Measurements from ENCODE around the gene REC114. TPM values are rescaled to one million over a fixed set of nuclear protein-coding genes. Genes with fewer than 3 reads are reported as not detected.
"Not testable (repeated sequence)": the region's sequence is repeated elsewhere in the genome, so short reads cannot be mapped to it uniquely, and the experiment has no call there.

REC114 gene
- total RNA-seq, 1 donor from 2014 or later: not detected

DNA sequence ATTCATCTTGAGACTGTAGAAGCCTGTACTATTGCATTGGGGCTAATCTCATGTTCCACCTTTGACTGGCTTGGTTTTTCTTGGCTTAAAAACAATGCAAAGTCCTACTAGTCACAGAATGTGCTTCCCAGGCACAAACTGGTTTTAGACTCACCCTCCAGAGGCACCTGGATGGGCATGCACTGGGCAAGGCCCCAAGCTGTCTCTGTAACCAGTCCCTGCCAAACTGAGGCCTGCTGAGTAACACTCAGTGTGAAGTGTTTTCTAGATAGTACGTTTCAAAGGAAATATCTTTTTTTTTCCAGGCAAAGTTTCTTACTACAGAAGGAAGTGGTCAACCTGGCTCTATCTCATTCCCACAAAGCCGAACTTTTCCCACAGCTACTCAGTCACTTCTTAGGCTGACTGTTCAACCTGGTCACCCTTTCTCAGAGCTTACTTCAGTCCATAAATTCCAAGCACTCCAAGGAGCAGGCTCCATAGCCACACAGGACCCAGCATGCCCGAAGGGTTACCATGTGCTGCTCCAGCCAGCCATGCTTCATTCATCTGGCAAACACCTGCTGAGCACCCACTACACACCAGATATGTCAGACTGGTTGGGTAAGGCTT is 132.8 kb downstream of the REC114 start:
- DNase-seq (ENCODE audit: low read depth in 2 of 2): peak in 1 of 2 donors; percentile 54

DNA sequence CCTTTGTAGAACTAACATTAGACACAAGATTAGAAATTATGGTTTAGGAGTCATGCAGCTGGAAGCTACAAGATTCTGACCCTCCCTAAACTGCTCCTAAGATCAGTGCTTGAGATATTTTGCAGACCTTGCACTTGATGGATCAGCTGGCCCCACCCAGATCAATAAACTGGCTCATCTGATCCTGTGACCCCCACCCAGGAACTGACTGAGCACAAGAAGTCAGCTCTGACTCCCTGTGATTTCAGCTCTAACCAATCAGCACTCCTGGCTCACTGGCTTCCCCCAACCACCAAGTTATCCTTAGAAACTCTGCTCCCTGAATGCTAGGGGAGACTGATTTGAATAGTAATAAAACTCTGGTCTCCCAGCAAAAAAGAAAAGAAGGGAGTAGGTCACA is 134.6 kb downstream of the REC114 start:
- DNase-seq (ENCODE audit: low read depth in 2 of 2): not testable (repeated sequence)

GRCh38 chr15:73578026-73578425 is 135.1 kb downstream of the REC114 start:
- no peak for DNase-seq (ENCODE audit: low read depth in 2 of 2)

GRCh38 chr15:73582851-73583379 is 140.0 kb downstream of the REC114 start:
- DNase-seq (ENCODE audit: low read depth in 2 of 2): no peak

DNA sequence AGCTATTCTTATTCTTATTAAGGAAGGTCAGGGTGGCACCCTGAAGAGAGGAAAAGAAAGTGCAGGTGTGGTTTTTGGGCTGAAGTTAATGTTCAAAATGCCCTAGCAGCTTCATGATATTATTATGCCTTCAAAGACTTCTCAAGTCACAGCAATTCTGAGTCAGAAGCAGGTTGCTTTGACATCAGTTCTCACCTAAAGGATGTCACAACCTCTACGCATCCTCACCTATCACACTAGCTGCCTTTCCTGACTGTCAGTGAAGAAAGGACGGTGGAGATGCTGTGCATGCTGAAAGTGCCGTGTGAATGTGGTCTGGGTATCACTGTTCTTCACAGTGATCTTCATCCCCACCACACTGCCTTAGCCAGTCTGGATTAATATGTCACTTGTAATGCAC is 140.6 kb downstream of the REC114 start:
- DNase-seq (ENCODE audit: low read depth in 2 of 2): no peak

GRCh38 chr15:73584699-73585420 is 141.9 kb downstream of the REC114 start:
- no peak for DNase-seq (ENCODE audit: low read depth in 2 of 2)

GRCh38 chr15:73585871-73586654 is 143.1 kb downstream of the REC114 start:
- no peak for DNase-seq (ENCODE audit: low read depth in 2 of 2)

GRCh38 chr15:73589766-73590165 is 146.8 kb downstream of the REC114 start:
- DNase-seq (ENCODE audit: low read depth in 2 of 2): no peak

DNA sequence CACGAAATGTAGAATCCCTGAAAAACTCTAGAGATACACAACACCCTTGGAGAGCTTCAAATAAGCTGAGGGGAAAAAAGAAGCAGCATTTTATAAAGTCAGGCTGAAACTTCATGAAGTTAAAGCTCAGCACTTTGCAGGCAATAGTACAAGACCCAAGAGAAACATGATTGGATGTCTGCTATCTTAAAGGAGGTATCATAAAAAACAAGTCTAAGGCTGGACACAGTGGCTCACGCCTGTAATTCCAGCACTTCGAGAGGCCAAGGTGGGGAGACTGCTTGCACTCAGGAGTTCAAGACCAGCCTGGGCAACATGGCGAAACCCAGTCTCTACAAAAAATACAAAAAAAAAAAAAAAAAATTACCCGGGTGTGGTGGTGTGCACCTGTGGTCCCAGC is 147.3 kb downstream of the REC114 start:
- DNase-seq (ENCODE audit: low read depth in 2 of 2): no peak

GRCh38 chr15:73593304-73594074 is 150.5 kb downstream of the REC114 start:
- DNase-seq (ENCODE audit: low read depth in 2 of 2): peak; percentile 24 to 52

- no peak for DNase-seq (ENCODE audit: low read depth in 2 of 2)
Measured at GRCh38 chr15:73594109-73594508, 151.1 kb downstream of the REC114 start.

DNA sequence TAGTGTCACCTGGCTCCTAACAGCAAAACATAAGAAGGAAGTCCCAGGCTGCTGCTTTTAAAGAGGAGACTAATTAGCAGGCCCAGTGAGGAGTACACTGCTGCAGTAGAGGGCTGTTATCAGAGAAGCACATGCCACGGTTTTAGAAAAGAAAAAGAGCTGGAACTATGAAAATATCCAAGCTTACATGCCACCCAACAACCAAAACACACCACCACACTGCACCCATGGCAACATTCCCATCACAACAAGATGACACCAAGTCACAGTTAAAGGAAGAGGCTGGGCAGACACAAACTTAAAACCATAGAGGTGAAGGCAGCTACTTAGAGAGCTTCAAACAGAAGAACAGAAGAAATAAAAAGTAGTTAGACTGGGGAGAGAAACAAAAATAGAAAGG is 153.2 kb downstream of the REC114 start:
- DNase-seq (ENCODE audit: low read depth in 2 of 2): peak; percentile 31 to 34

DNA sequence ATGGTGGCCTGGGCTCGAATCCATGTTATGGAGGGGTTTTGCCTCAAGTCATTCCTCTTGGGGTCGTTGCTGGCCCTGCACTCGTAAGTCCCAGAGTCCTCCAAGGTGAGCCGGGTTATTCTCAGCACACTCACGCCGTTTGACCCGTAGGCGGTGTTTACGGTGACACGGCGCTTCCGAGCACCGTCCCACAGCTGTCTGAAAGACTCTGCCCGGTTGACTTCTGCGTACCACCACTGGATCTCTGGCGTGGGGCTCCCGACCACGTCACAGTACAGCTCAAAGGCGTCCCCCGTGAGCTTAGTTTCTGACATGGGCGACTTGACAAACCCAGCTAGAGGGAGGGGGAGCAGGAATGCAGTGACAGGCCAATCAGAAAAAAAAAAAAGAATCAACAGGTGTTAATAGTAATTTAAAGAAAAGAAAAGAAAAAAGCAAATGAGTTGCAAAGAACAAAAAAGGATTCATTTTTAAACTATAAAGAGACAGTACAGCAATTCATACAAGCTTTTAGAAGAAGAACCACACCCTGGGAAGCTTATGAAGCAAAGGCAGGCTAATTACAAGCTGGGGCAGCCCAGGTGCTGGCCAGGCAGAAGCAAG is 154.2 kb downstream of the REC114 start:
- DNase-seq (ENCODE audit: low read depth in 2 of 2): no peak

DNA sequence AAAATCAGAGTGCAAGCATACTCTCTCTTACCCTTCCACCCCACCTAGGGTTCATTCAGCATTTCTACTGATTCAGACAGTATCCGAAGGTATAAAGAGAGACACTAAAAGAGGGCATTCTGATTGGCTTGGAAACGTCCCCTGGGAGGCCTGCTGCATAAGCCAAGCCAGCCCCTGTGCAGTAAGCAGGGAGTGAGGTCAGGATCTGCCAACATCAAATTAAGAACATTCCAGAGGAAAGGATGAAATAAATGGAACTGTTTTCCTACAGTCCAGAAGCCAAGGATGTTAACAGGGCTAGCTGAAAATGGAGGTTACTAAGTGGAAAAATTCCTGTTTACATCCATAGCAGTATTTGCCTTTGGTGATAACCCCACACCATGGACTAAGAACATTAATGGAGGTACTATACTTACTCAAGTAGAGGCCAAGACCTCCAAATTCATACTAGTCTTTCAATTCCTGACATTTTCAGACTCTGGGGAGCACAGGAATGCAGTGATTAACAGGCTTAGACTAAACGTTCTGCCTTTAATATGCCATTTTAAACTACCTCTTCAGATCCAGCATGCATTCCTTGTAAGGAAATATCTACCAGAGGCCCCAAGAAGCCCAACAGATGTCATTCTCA is 155.7 kb downstream of the REC114 start:
- DNase-seq (ENCODE audit: low read depth in 2 of 2): peak in 1 of 2 donors; percentile 3

GRCh38 chr15:73599934-73600333 is 157.0 kb downstream of the REC114 start:
- peak in 1 of 2 donors; percentile 33 for DNase-seq (ENCODE audit: low read depth in 2 of 2)

DNA sequence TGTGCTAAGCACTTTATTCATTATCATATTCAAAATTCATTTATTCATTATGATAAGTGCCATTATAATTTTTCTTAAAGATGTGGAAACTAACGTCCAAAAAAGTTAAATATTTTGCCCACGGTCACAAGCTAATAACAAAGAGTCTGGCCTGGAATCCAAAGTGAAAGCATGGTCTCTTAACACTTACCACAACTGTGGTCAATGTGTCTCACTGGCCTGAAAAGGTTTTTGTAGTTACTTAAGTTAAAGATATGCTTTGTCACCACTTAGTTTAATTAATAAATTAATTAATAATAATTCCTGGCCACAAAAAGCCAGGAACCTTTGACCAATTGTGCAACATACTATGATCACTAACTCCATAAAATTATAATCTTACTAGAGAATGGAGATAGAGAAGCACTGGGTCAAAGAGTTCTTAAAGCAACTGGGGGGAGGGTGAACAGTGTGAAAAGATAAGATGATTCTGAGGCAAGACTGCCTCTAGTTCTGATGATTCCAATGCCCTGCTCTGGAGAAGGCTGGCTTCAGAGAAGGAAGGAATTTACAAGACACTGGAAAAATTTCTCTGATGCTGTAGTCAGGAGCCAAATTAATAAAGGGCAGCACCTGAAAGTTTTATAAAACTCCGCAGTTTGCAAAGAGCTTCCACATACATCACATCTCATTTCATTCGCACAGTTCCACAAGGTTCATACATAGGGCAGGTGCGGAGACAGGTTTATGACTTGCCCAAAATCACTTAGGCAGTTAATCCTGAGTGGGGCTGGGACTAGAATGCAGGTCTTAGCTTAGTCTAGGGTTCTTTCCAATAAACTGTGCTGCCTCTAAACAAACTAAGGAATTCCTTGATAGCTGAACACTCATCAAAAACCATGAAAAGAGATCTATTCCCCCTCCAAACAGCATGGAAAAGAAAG is 157.7 kb downstream of the REC114 start:
- DNase-seq (ENCODE audit: low read depth in 2 of 2): no peak

- DNase-seq (ENCODE audit: low read depth in 2 of 2): peak; percentile 37 to 49
Measured at GRCh38 chr15:73601451-73602445, 158.8 kb downstream of the REC114 start.

GRCh38 chr15:73602446-73602843 is 159.5 kb downstream of the REC114 start:
- DNase-seq (ENCODE audit: low read depth in 2 of 2): peak; percentile 43 to 77

Data from lung microvascular endothelial cell (primary cell).